GM12874 (cell line): Measurements from ENCODE around the gene SH3GL3.

Source experiments
- CTCF ChIP-seq: IDR thresholded peaks from 2 replicates; pipeline ENCODE4 v1.5.1; 2011; ENCODE audit warnings: low read depth, mild to moderate bottlenecking, control low read depth, low read length, moderate library complexity; ENCODE audit not compliant: insufficient read depth

The SH3GL3 gene

GRCh38 chr15:83565553-83566159 is 118.5 kb downstream of the SH3GL3 start:
- TF ChIP-seq CTCF = peak; percentile 47

GRCh38 chr15:83567318-83567717 is 120.2 kb downstream of the SH3GL3 start:
- TF ChIP-seq CTCF = no peak

GRCh38 chr15:83569341-83569740 is 122.2 kb downstream of the SH3GL3 start:
- no peak for TF ChIP-seq CTCF

- no peak for TF ChIP-seq CTCF
Observed at GRCh38 chr15:83570756-83571155, 123.6 kb downstream of the SH3GL3 start.

GRCh38 chr15:83571820-83572707 is 124.9 kb downstream of the SH3GL3 start:
- TF ChIP-seq CTCF = peak; percentile 43; the same call in 1 of the 2 replicates

- TF ChIP-seq CTCF = no peak
Observed at GRCh38 chr15:83574345-83574744, 127.2 kb downstream of the SH3GL3 start.

- no peak for TF ChIP-seq CTCF
Observed at GRCh38 chr15:83578691-83579090, 131.6 kb downstream of the SH3GL3 start.
